Erythroblast (primary cell): Measurements from ENCODE around the gene LRMDA.

ENCODE experiments used
- GATA1 ChIP-seq: IDR thresholded peaks from 2 replicates; pipeline ENCODE4 v1.6.1; 2011; ENCODE audit warnings: low read depth, mild to moderate bottlenecking, control low read depth, low read length, moderate library complexity
- POLR2A ChIP-seq: IDR thresholded peaks from 2 replicates; pipeline ENCODE4 v1.6.1; 2011; ENCODE audit warnings: mild to moderate bottlenecking, low read length

DNA sequence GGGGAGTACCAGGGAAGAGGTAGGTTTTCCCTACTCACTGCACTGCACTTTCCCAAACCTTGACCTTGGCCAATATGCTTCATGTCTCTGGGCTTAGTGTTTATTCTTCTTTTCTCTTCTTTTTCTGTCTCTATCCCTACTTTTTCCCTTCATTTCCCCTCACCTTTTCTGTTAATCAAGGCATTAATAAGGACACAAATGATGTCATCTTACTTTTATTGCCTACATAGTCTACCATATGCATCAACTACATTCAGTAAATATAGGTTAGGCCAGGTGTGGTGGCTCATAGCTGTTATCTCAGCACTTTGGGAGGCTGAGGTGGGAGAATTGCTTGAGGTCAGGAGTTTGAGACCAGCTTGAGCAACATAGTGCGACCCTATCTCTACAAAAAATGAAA is 16.9 kb upstream of the LRMDA start:
- TF ChIP-seq POLR2A = no peak
- TF ChIP-seq GATA1 = no peak
